Mucosa of rectum (tissue), 2 donors: ENCODE measurements around the gene MAN1C1.

Source experiments
- H3K27ac ChIP-seq, 2 donors: one replicate each; pipeline ENCODE4 v1.7.0; 2013; ENCODE audit warnings: inconsistent platforms in 2 of 2, low read depth in 2 of 2, low read length in 2 of 2
- H3K27me3 ChIP-seq, 2 donors: one replicate each; pipeline ENCODE4 v1.7.0; 2013; ENCODE audit warnings: low read length in 2 of 2; ENCODE audit not compliant: control insufficient read depth in 2 of 2, insufficient read depth in 2 of 2
- H3K36me3 ChIP-seq, 2 donors: one replicate each; pipeline ENCODE4 v1.7.0; 2013; ENCODE audit warnings: low read length in 2 of 2; ENCODE audit not compliant: control insufficient read depth in 2 of 2, insufficient read depth in 2 of 2
- H3K4me1 ChIP-seq, 2 donors: one replicate each; pipeline ENCODE4 v1.7.0; 2013; ENCODE audit warnings: low read length in 2 of 2, mild to moderate bottlenecking in 1 of 2; ENCODE audit not compliant: control insufficient read depth in 2 of 2, insufficient read depth in 2 of 2
- H3K4me3 ChIP-seq, 2 donors: one replicate each; pipeline ENCODE4 v1.7.0; 2013; ENCODE audit warnings: low read length in 2 of 2
- H3K9ac ChIP-seq, 2 donors: one replicate each; pipeline ENCODE4 v1.7.0; 2013; ENCODE audit warnings: low read length in 2 of 2, low read depth in 1 of 2, mild to moderate bottlenecking in 1 of 2
- H3K9me3 ChIP-seq, 2 donors: one replicate each; pipeline ENCODE4 v1.7.0; 2013; ENCODE audit warnings: low read length in 2 of 2; ENCODE audit not compliant: control insufficient read depth in 2 of 2
- donor health status: healthy.
- donor health status: Normal muscosa, but diverticular disease.

Gene MAN1C1

DNA sequence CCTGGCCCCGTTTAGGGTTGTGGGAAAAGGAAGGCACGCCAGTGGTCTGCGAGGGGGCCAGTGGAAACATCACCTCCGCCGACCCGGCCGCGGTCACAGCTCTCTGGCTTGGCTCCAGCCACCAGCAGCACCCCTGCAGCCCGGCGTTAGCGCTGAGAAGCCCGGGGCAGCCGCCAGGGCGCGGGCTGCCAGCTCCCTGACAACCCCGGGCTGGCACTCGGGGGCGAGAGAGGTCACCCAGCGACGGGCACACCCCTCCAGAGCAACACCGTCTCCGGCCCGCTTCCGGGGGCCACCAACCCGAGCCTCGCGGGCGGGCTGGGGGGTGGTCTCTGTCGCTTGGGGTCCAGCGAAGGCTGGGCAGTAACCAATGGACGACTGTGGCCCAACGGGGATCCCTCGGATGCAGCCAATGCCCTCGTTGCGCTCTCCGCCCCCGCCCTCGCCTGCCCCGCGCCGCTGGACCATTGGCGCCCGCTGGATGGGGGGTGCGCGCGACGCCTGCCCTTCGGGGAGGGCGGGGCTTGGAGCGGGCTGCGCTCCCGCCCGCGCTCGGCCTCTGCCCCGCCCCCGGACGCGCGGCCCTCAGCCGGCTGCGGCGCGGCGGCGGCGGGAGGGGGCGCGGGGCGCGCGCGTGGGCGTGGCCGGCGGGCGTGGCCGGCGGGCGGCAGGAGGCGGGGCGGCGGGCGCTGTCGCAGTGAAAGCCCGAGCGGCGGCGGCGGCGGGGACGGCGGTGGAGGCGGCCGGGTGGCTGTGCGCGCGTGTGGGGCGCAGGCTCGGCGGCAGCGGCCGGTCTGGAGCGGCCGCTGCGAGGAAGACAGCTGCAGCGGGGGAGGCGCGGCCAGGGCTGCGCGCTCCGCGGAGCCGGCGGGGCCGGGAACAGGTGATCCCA is at the start of gene MAN1C1:
MAN1C1 (plus strand) TSS at position 697 of the 892 bp plus-strand sequence. CDS start 1,007 bp downstream, outside the sequence.
- Histone ChIP-seq H3K27me3 (peaks cover 28 to 31% of the 10 kb centered on the region in 2 donors), H3K36me3 (no peaks in the 10 kb centered on the region), H3K9me3 (no peaks in the 10 kb centered on the region), H3K4me1 (peaks cover 8 to 16% of the 10 kb centered on the region in 2 donors), H3K27ac (peak within 1 kb of the TSS; percentile 52 to 63), H3K9ac (peak within 1 kb of the TSS; percentile 48 to 63), H3K4me3 (peak within 1 kb of the TSS; percentile 66 to 68)

DNA sequence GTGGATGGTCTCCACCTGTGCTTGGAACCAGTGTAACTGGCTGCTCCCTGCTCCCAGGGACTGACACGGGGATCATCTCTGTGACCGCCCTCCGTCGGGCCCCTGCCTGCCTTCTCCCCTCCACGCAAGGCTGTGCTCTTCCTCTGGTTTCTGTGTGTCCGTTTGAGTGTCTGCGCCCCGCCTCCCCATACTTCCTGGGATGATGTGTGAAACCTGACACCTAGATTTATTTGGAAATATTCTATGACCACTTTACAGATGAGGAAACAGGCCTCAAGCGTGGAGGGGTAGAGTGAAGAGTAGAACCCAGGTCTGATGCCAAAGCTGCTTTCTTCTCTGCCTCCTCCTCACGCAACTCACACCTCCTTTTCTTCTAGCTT is 48.9 kb upstream of the MAN1C1 start:
- Histone ChIP-seq H3K9ac (no peak overlapping the region), H3K27me3 (no peaks in the 10 kb centered on the region), H3K27ac (peak overlapping the region in 1 of 2 donors; percentile 10), H3K4me1 (peaks cover 6 to 8% of the 10 kb centered on the region in 2 donors), H3K4me3 (no peak overlapping the region), H3K36me3 (peaks cover 15 to 18% of the 10 kb centered on the region in 2 donors), H3K9me3 (no peaks in the 10 kb centered on the region)

DNA sequence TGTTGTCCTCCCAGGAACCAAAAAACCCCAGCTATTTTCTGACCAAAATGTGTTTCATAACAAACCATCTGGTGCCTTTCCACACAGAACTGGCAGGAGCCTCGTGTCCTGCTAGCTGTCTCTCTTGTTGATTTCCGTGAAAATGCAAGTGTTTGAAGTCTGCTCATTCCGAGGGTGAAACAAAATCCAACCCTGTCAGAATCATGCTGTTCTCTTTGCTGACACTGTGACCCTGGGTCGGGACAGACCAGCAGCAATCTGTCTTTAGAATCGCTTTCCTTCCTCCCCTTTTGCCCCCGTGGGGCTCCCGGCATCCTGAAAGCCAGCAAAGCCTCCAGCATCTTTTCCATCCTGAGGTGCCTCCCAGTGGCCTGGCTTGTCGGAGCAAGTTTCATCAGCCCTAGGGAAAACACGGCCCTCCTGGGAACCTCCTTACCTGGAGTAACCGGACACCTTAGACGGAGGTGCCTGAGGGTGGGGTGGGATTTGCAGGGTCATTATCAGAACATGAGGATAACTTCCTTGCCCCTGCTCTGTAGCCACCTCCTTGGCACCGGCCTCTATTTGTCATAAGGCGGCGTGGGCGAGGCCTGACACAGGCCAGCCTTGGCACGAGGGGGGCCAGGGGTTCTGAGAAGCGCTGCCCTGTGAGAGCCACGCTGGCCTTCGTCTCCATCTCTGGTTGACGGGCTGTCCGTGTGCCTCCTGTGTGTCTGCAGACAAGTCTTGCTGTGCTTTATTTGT is 48.3 kb upstream of the MAN1C1 start:
- Histone ChIP-seq H3K27me3 (no peaks in the 10 kb centered on the region), H3K9ac (no peak overlapping the region), H3K4me3 (no peak overlapping the region), H3K4me1 (peaks cover 6 to 7% of the 10 kb centered on the region in 2 donors), H3K36me3 (peaks cover 15 to 18% of the 10 kb centered on the region in 2 donors), H3K27ac (peak overlapping the region in 1 of 2 donors; percentile 6), H3K9me3 (no peaks in the 10 kb centered on the region)

DNA sequence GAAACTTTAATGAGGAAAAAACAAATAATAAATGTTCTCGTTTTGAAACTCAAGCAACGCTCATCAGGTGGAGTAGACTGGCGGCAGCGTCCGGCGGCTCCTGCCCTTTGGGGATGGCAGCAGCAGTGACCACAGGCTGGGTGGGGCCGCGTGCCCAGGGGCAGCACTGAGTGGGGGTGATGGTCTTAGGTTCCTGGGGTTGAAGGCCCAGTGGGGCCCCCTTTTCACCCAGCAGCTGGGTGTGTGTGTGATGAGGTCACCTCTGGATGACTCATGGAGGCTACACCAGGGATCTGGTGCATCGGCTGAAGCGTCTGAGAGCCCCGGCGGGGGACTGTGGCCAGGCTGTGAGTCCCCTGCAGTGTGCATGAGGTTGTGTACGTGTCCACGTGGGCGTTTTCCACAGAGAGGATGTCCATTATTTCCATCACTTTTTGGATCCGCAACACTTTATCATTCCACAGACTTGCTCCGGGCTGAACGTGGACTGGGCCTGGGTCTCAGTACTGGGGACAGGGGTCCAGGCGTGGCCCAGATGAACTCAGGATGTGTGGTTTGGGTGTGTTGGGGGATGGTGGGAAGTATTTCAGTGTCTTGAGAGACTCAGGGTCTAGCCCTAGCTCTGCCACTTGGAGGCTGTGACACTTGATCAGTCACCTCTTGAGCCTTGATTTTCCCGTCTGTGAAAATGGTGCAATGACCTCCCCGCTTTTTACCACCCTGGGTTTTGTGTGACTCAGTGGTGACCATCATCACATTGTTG is 47.6 kb upstream of the MAN1C1 start:
- H3K9me3 ChIP-seq: no peaks in the 10 kb centered on the region
- no peak overlapping the region for H3K4me3 ChIP-seq
- peaks cover 13% of the 10 kb centered on the region in 2 donors for H3K4me1 ChIP-seq
- H3K27ac ChIP-seq: peak overlapping the region in 1 of 2 donors; percentile 6
- H3K36me3 ChIP-seq: peaks cover 12 to 15% of the 10 kb centered on the region in 2 donors
- H3K9ac ChIP-seq: no peak overlapping the region
- no peaks in the 10 kb centered on the region for H3K27me3 ChIP-seq

DNA sequence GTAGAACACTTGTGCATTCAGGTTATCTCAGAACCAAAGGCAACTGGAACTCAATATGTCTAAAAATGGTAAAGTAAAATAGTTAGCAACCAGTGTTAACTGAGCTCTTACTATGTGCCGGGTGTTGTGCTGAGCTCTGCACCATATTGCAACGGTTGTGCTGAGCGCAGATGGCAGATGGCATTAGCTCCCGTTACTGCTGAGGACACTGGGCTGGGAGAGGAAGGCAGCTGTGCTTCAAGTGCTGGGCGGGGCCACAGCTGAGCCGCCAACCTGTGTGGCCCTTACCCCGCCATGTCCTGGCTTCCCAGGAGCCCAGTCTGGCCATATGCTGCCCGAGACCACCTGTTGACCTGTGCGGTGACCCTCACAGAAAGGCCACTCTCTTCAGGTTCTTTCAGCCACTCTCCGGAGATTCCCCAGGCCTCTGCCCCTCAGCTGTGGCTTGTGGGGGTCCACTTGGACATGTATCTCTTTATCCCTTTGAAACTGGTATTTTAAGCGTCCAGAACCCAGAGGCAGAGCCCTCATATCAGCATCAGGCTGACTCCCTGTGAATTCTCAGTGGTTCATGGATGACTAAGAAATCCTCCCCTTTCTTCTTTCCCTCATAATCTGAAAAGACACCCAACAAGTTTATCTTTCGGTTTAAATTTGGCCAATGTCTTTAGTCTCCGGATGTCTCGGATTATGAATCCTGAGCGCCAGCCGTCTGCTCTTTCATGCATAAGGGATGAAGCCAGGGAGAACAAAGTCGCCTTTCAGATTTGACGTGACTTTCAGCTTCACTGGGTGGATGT is 46.8 kb upstream of the MAN1C1 start:
- no peak overlapping the region for H3K9ac ChIP-seq

DNA sequence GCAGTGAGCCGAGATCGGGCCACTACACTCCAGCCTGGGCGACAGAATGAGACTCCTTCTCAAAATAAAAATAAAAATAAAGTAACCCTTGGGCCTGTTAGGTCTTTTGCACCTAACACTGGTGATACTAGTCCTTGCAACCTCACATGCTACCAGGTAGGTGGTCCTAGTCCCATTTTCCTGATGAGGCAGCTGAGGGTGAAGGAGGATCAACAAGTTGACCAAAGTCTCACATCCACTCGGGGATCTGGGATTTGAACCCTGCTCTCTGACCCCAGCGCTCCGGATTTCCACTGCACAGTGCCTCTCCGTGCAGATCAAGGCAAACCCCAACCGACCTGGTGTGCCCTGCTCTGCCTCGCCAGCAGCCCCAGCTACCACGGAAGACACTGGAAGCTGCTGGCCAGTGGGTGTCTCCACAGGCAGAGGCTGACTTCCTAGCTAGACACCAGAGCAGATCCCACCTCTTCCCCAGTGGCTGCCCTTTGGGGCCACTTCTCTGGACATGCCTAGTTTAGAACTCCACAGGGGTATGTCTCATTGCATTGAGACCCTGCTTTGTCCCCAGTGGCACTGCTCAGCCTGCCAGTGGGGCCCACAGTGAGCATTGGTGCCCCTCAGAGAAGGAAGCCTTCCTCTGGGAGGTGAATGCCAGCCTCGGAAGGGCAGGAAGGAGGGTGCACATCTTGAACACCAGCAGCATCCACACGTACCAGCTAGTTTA is 45.6 kb upstream of the MAN1C1 start:
- Histone ChIP-seq H3K27ac (no peak overlapping the region), H3K36me3 (peaks cover 0 to 10% of the 10 kb centered on the region in 2 donors), H3K4me1 (peaks cover 13 to 15% of the 10 kb centered on the region in 2 donors), H3K9me3 (no peaks in the 10 kb centered on the region), H3K27me3 (no peaks in the 10 kb centered on the region), H3K9ac (no peak overlapping the region), H3K4me3 (no peak overlapping the region)

More for the DNA sequence above, 46.8 kb upstream of the MAN1C1 start:
- H3K4me3 ChIP-seq: no peak overlapping the region
- H3K9me3 ChIP-seq: no peaks in the 10 kb centered on the region
- H3K27ac ChIP-seq: no peak overlapping the region
- no peaks in the 10 kb centered on the region for H3K27me3 ChIP-seq
- peaks cover 7 to 15% of the 10 kb centered on the region in 2 donors for H3K36me3 ChIP-seq
- peaks cover 13 to 15% of the 10 kb centered on the region in 2 donors for H3K4me1 ChIP-seq

DNA sequence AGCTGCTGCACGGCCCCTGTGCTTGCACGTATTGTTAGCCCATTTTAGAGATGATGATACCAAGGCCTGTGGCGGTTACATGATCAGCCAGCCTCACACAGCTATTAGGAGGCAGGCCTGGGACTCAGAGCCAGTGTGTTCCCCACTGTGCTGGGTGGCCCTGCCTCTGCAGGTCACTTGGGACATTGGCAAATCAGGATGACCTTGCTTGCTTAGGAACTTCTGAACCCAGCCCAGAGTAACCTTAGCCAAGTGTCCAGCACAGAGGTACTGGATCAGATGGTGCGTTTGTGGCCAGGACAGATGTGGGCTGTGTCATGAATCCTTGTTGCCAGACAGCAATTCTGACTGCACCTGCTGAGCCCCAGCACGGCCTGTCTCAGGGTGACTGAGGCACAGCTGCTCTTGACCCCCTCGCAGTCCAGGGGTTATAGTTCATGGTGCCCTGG is 45.0 kb upstream of the MAN1C1 start:
- H3K27ac ChIP-seq: no peak overlapping the region
- peaks cover 13 to 15% of the 10 kb centered on the region in 2 donors for H3K4me1 ChIP-seq
- H3K36me3 ChIP-seq: peaks cover 0 to 8% of the 10 kb centered on the region in 2 donors
- H3K9ac ChIP-seq: no peak overlapping the region
- no peak overlapping the region for H3K4me3 ChIP-seq
- no peaks in the 10 kb centered on the region for H3K9me3 ChIP-seq
- H3K27me3 ChIP-seq: no peaks in the 10 kb centered on the region

DNA sequence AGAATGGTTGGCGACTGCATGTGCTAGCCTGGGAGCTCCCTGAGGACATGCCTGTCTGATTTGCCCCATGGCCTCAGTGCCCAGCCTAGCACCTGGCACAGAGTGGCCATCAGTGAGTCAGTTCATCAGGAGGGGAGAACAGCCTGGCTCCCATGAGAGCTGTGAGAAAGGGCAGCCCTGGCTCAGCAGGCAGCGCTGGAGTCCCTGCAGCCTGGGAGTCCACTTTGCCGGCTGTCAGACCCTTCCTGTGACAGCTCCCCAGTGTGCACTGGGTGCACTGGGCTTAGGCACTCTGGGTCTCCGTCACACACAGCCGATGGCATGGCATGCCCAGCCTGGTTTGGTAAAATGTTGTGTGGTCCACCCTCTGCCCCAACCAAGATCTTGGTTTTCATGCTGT is 44.5 kb upstream of the MAN1C1 start:
- H3K4me1 ChIP-seq: peaks cover 11 to 15% of the 10 kb centered on the region in 2 donors

More for the DNA sequence above, 44.5 kb upstream of the MAN1C1 start:
- Histone ChIP-seq H3K9me3 (no peaks in the 10 kb centered on the region), H3K27me3 (no peaks in the 10 kb centered on the region), H3K27ac (no peak overlapping the region), H3K4me3 (no peak overlapping the region), H3K9ac (no peak overlapping the region), H3K36me3 (peaks cover 0 to 8% of the 10 kb centered on the region in 2 donors)
